ENCODE results near the gene P3H2. TPM values are rescaled to one million over a fixed set of nuclear protein-coding genes. Genes with fewer than 3 reads are reported as not detected.
A peak's percentile ranks its signal among the peaks of the same experiment; 100 is the strongest.
"Not testable (repeated sequence)": the region's sequence is repeated elsewhere in the genome, so short reads cannot be mapped to it uniquely, and the experiment has no call there.

Gene P3H2
- polyA plus RNA-seq, 1 donor: 9.3 TPM

GRCh38 chr3:189967254-189967865 lies 153.3 kb downstream of the P3H2 start:
- DNase-seq: peak in 1 of 2 donors; percentile 34
- no peaks in the 10 kb centered on the region for H3K9me3 ChIP-seq (ENCODE audit: control insufficient read depth, low read depth, low read length)
- H3K27ac ChIP-seq (ENCODE audit: low read length): no peak overlapping the region
- no peaks in the 10 kb centered on the region for H3K27me3 ChIP-seq (ENCODE audit: control insufficient read depth, insufficient read depth, low read length)
- H3K36me3 ChIP-seq (ENCODE audit: control insufficient read depth, insufficient read depth, low read length): no peaks in the 10 kb centered on the region
- H3K4me3 ChIP-seq (ENCODE audit: low read length): no peak overlapping the region
- 30% methylated on average over 5 of the region's 5 CpGs for WGBS (ENCODE audit: insufficient coverage, low lambda C conversion rate)
- H3K4me1 ChIP-seq (ENCODE audit: control insufficient read depth, insufficient read depth, low read length): no peaks in the 10 kb centered on the region

DNA sequence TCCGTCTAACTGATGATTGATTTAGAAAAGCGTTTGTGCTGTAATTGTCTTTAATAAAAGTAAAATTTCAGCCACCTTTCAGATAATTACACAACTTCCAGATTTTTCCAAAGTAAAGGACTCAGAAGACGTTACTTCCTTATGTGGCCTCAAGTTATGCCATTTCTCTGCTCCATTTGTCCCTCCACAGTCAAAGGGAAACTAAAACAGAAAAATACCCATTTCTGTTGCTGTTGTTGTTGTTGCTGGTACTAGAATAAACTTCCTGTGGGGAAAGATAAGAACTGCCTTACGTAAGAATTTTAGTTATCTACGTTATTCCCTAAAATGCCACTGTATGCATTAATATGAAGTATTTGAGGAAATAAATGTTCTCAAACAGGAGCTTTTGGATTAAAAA lies 153.9 kb downstream of the P3H2 start:
- H3K4me1 ChIP-seq (ENCODE audit: control insufficient read depth, insufficient read depth, low read length): no peaks in the 10 kb centered on the region
- WGBS (ENCODE audit: insufficient coverage, low lambda C conversion rate): 74% methylated on average over 4 of the region's 5 CpGs
- H3K4me3 ChIP-seq (ENCODE audit: low read length): no peak overlapping the region
- no peak overlapping the region for H3K27ac ChIP-seq (ENCODE audit: low read length)
- no peak for DNase-seq
- no peaks in the 10 kb centered on the region for H3K36me3 ChIP-seq (ENCODE audit: control insufficient read depth, insufficient read depth, low read length)
- no peaks in the 10 kb centered on the region for H3K9me3 ChIP-seq (ENCODE audit: control insufficient read depth, low read depth, low read length)
- H3K27me3 ChIP-seq (ENCODE audit: control insufficient read depth, insufficient read depth, low read length): no peaks in the 10 kb centered on the region

- no CpG with 5 or more reads among the region's 9 CpGs for WGBS (ENCODE audit: insufficient coverage, low lambda C conversion rate)
- H3K9me3 ChIP-seq (ENCODE audit: control insufficient read depth, low read depth, low read length): no peaks in the 10 kb centered on the region
- H3K36me3 ChIP-seq (ENCODE audit: control insufficient read depth, insufficient read depth, low read length): no peaks in the 10 kb centered on the region
- H3K27ac ChIP-seq (ENCODE audit: low read length): no peak overlapping the region
- DNase-seq: no peak
- H3K4me3 ChIP-seq (ENCODE audit: low read length): no peak overlapping the region
- H3K4me1 ChIP-seq (ENCODE audit: control insufficient read depth, insufficient read depth, low read length): no peaks in the 10 kb centered on the region
- H3K27me3 ChIP-seq (ENCODE audit: control insufficient read depth, insufficient read depth, low read length): no peaks in the 10 kb centered on the region
These were observed 155.9 kb downstream of the P3H2 start for GRCh38 chr3:189964623-189965332.

- H3K4me3 ChIP-seq (ENCODE audit: low read length): no peak overlapping the region
- DNase-seq: no peak
- H3K36me3 ChIP-seq (ENCODE audit: control insufficient read depth, insufficient read depth, low read length): no peaks in the 10 kb centered on the region
- no peaks in the 10 kb centered on the region for H3K27me3 ChIP-seq (ENCODE audit: control insufficient read depth, insufficient read depth, low read length)
- no peaks in the 10 kb centered on the region for H3K9me3 ChIP-seq (ENCODE audit: control insufficient read depth, low read depth, low read length)
- WGBS (ENCODE audit: insufficient coverage, low lambda C conversion rate): 100% methylated on average over 2 of the region's 4 CpGs
- no peak overlapping the region for H3K27ac ChIP-seq (ENCODE audit: low read length)
- H3K4me1 ChIP-seq (ENCODE audit: control insufficient read depth, insufficient read depth, low read length): no peaks in the 10 kb centered on the region
These were observed 158.2 kb downstream of the P3H2 start for GRCh38 chr3:189962466-189962865.

DNA sequence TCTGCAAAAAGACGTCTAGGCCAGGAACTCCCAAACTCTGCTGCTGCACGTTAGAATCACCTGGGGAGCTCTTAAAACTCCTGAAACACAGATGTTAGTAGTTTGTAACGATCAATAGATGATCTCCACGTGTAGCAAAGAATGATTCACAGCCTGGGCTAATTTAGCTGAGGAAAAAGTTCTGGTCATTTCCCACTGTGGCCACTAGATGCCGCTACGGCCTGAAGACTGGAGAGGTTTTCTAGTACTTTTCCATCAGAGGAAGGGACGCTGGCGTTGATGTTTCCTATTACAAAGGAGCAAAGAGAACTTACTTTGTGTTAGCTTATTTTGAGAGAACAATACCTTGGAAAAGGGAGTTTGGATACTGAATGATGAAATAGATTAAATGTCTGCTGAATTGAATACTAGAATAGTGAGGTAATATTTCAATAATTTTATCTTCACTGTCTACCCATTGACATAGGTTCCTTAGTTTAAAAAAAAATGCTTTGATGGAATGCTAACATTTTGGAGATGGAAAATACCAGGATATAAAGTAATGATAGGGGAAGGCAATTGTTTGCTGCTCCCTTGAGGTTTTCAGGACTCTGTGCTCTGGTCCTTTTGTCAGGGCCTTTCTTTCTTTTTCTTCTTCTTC lies 159.1 kb downstream of the P3H2 start:
- H3K4me3 ChIP-seq (ENCODE audit: low read length): no peak overlapping the region
- H3K9me3 ChIP-seq (ENCODE audit: control insufficient read depth, low read depth, low read length): no peaks in the 10 kb centered on the region
- 0% methylated on average over 2 of the region's 8 CpGs for WGBS (ENCODE audit: insufficient coverage, low lambda C conversion rate)
- no peaks in the 10 kb centered on the region for H3K36me3 ChIP-seq (ENCODE audit: control insufficient read depth, insufficient read depth, low read length)
- DNase-seq: peak; percentile 52 to 62
- no peak overlapping the region for H3K27ac ChIP-seq (ENCODE audit: low read length)
- no peaks in the 10 kb centered on the region for H3K27me3 ChIP-seq (ENCODE audit: control insufficient read depth, insufficient read depth, low read length)
- no peaks in the 10 kb centered on the region for H3K4me1 ChIP-seq (ENCODE audit: control insufficient read depth, insufficient read depth, low read length)

GRCh38 chr3:189961086-189961485 lies 159.6 kb downstream of the P3H2 start:
- not testable (repeated sequence) for DNase-seq; H3K9me3 ChIP-seq (ENCODE audit: control insufficient read depth, low read depth, low read length); H3K27me3 ChIP-seq (ENCODE audit: control insufficient read depth, insufficient read depth, low read length); H3K4me1 ChIP-seq (ENCODE audit: control insufficient read depth, insufficient read depth, low read length); H3K36me3 ChIP-seq (ENCODE audit: control insufficient read depth, insufficient read depth, low read length); H3K4me3 ChIP-seq (ENCODE audit: low read length); H3K27ac ChIP-seq (ENCODE audit: low read length)
- WGBS (ENCODE audit: insufficient coverage, low lambda C conversion rate): no CpG with 5 or more reads among the region's 10 CpGs

- WGBS (ENCODE audit: insufficient coverage, low lambda C conversion rate): 100% methylated on average over 1 of the region's 7 CpGs
These were observed 165.7 kb downstream of the P3H2 start for GRCh38 chr3:189954733-189955665.

GRCh38 chr3:189953551-189953950 lies 167.1 kb downstream of the P3H2 start:
- WGBS (ENCODE audit: insufficient coverage, low lambda C conversion rate): 90% methylated on average over 2 of the region's 4 CpGs
- no peaks in the 10 kb centered on the region for H3K9me3 ChIP-seq (ENCODE audit: control insufficient read depth, low read depth, low read length)

More at GRCh38 chr3:189954733-189955665, 165.7 kb downstream of the P3H2 start:
- no peak for DNase-seq
- H3K4me3 ChIP-seq (ENCODE audit: low read length): no peak overlapping the region
- no peaks in the 10 kb centered on the region for H3K9me3 ChIP-seq (ENCODE audit: control insufficient read depth, low read depth, low read length)
- no peaks in the 10 kb centered on the region for H3K27me3 ChIP-seq (ENCODE audit: control insufficient read depth, insufficient read depth, low read length)
- H3K4me1 ChIP-seq (ENCODE audit: control insufficient read depth, insufficient read depth, low read length): no peaks in the 10 kb centered on the region
- H3K36me3 ChIP-seq (ENCODE audit: control insufficient read depth, insufficient read depth, low read length): no peaks in the 10 kb centered on the region
- no peak overlapping the region for H3K27ac ChIP-seq (ENCODE audit: low read length)

DNA sequence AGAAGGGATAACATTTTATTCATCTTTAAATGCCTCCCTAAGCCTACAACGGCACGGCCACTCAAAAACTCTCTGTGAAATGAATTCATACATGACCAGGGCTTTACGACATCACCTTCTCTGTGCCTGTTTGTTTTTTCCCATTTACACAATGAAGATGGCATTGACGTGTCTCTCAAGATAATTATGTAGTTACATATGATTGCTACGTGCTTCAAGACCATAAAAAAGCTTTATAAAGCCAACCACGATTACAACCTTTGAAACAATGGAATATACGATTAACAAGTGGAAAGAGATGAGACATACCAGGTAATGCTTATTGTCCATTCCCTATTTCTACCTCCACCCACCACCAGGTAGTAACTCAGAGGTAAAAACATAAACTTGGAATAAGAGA lies 168.4 kb downstream of the P3H2 start:
- no peak overlapping the region for H3K4me3 ChIP-seq (ENCODE audit: low read length)
- DNase-seq: no peak
- no peak overlapping the region for H3K27ac ChIP-seq (ENCODE audit: low read length)
- H3K4me1 ChIP-seq (ENCODE audit: control insufficient read depth, insufficient read depth, low read length): no peaks in the 10 kb centered on the region
- H3K27me3 ChIP-seq (ENCODE audit: control insufficient read depth, insufficient read depth, low read length): no peaks in the 10 kb centered on the region
- WGBS (ENCODE audit: insufficient coverage, low lambda C conversion rate): 100% methylated on average over 1 of the region's 7 CpGs
- H3K36me3 ChIP-seq (ENCODE audit: control insufficient read depth, insufficient read depth, low read length): no peaks in the 10 kb centered on the region
- H3K9me3 ChIP-seq (ENCODE audit: control insufficient read depth, low read depth, low read length): no peaks in the 10 kb centered on the region

More at GRCh38 chr3:189953551-189953950, 167.1 kb downstream of the P3H2 start:
- no peak overlapping the region for H3K4me3 ChIP-seq (ENCODE audit: low read length)
- no peaks in the 10 kb centered on the region for H3K27me3 ChIP-seq (ENCODE audit: control insufficient read depth, insufficient read depth, low read length)
- no peak overlapping the region for H3K27ac ChIP-seq (ENCODE audit: low read length)
- H3K4me1 ChIP-seq (ENCODE audit: control insufficient read depth, insufficient read depth, low read length): no peaks in the 10 kb centered on the region
- no peak for DNase-seq
- no peaks in the 10 kb centered on the region for H3K36me3 ChIP-seq (ENCODE audit: control insufficient read depth, insufficient read depth, low read length)

DNA sequence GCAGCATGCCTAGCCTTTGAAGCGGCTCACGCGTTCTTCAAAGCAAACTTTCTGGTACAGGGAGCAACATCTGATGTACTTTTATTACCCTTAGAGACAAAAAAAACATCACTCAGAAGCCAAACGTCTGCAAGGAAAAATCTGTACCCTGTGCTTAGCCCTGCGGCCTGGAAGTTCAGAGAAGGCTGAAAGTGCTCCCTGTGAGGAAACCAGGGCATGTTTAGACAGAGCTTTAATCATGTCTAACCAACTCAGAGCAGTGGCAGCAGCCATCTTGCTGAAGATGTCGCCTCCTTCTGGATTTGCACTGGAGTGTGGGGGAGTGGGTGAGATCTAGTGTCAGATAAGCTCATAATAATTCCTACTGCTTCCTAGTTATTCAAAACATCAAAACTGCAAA lies 170.4 kb downstream of the P3H2 start:
- H3K27me3 ChIP-seq (ENCODE audit: control insufficient read depth, insufficient read depth, low read length): no peaks in the 10 kb centered on the region
- DNase-seq: no peak
- H3K27ac ChIP-seq (ENCODE audit: low read length): no peak overlapping the region
- no peaks in the 10 kb centered on the region for H3K36me3 ChIP-seq (ENCODE audit: control insufficient read depth, insufficient read depth, low read length)
- 0% methylated on average over 1 of the region's 6 CpGs for WGBS (ENCODE audit: insufficient coverage, low lambda C conversion rate)
- H3K9me3 ChIP-seq (ENCODE audit: control insufficient read depth, low read depth, low read length): no peaks in the 10 kb centered on the region
- H3K4me1 ChIP-seq (ENCODE audit: control insufficient read depth, insufficient read depth, low read length): no peaks in the 10 kb centered on the region
- H3K4me3 ChIP-seq (ENCODE audit: low read length): no peak overlapping the region

Data from large intestine (tissue), 3 donors.